PC-9 (cell line): ENCODE results near the gene NSG2. TPM values are rescaled to one million over a fixed set of nuclear protein-coding genes. Genes with fewer than 3 reads are reported as not detected.

Source experiments
- BruUV-seq: library from RNA; stranded (reverse); fragments of 400-500 nt; replicated peaks from 2 replicates; lab custom pipeline; 2021; lab: Mats Ljungman, UMichigan
- CTCF ChIA-PET: fragments of 300-600 bp; sonication (Branson Sonifier 250); formaldehyde crosslinking; loops from one replicate; lab custom pipeline; 2022; ENCODE audit warnings: antibody characterized with exemption; lab: Charles Lee
- POLR2A ChIA-PET: fragments of 300-600 bp; sonication (Branson Sonifier 250); formaldehyde crosslinking; loops from one replicate; lab custom pipeline; 2022; ENCODE audit warnings: antibody characterized with exemption; ENCODE audit not compliant: unreplicated experiment; lab: Charles Lee
- DNase-seq, 2 experiments: peaks; one replicate each; pipeline versions ENCODE4 v3.0.0 to v3.0.0-alpha.2; 2015 to 2022; ENCODE audit warnings: mixed read lengths in 1 of 2
- H2AFZ ChIP-seq: fragments of 200-600 bp; sonication (generic); 2 replicates; pipeline ENCODE4 v1.8.1; 2017; ENCODE audit warnings: antibody characterized with exemption
- H3F3A ChIP-seq: fragments of 200-600 bp; sonication (generic); 2 replicates; pipeline ENCODE4 v1.8.1; 2017; ENCODE audit warnings: antibody characterized with exemption, mild to moderate bottlenecking, low read depth; ENCODE audit not compliant: insufficient read depth
- H3K27ac ChIP-seq: fragments of 200-600 bp; sonication (generic); 2 replicates; pipeline ENCODE4 v1.6.1; 2016; ENCODE audit warnings: mixed run types
- H3K27me3 ChIP-seq: fragments of 200-600 bp; sonication (generic); 2 replicates; pipeline ENCODE4 v1.6.1; 2016; ENCODE audit warnings: low read depth, mixed run types; ENCODE audit not compliant: insufficient read depth
- H3K36me3 ChIP-seq: fragments of 200-600 bp; sonication (generic); 2 replicates; pipeline ENCODE4 v1.6.1; 2016; ENCODE audit warnings: low read depth, mixed run types
- H3K4me1 ChIP-seq: fragments of 200-600 bp; sonication (generic); replicated peaks from 2 replicates; pipeline ENCODE4 v1.6.1; 2016; ENCODE audit warnings: mixed run types; ENCODE audit not compliant: insufficient read depth
- H3K4me2 ChIP-seq: fragments of 200-600 bp; sonication (generic); 2 replicates; pipeline ENCODE4 v1.6.1; 2017; ENCODE audit warnings: mixed run types
- H3K4me3 ChIP-seq: fragments of 200-600 bp; sonication (generic); 2 replicates; pipeline ENCODE4 v1.6.1; 2016; ENCODE audit warnings: mixed run types
- H3K79me2 ChIP-seq: fragments of 200-600 bp; sonication (generic); 2 replicates; pipeline ENCODE4 v1.6.1; 2017; ENCODE audit warnings: low read depth, mixed run types
- H3K9me2 ChIP-seq: fragments of 200-600 bp; sonication (generic); 2 replicates; pipeline ENCODE4 v1.8.1; 2017; ENCODE audit warnings: mild to moderate bottlenecking; ENCODE audit not compliant: insufficient read depth
- H3K9me3 ChIP-seq: fragments of 200-600 bp; sonication (generic); 2 replicates; pipeline ENCODE4 v1.8.1; 2016; ENCODE audit warnings: low read depth; ENCODE audit not compliant: insufficient read depth
- H4K20me1 ChIP-seq: fragments of 200-600 bp; sonication (generic); 2 replicates; pipeline ENCODE4 v1.8.1; 2017; ENCODE audit not compliant: insufficient read depth
- EZH2 ChIP-seq: fragments of 200-600 bp; sonication (generic); IDR thresholded peaks from 2 replicates; pipeline ENCODE4 v1.8.0; 2017; ENCODE audit warnings: antibody characterized with exemption, low read depth
- intact Hi-C: fragments of 100-400 bp; cut with micrococcal nuclease; formaldehyde crosslinking; loops from one replicate; pipeline ENCODE4 v1.10.0; 2022; ENCODE audit not compliant: unreplicated experiment
- total RNA-seq: library from RNA; stranded (reverse); gene quantifications from 2 replicates; pipeline ENCODE4 v1.2.3, GENCODE V29; 2021
- TF ChIP-seq, protein P1 (sequence below): fragments of 200-600 bp; sonication (generic); conservative IDR thresholded peaks from 2 replicates; pipeline ENCODE4 v1.6.1; 2017; ENCODE audit warnings: mixed run types, antibody characterized with exemption, mild to moderate bottlenecking, moderate library complexity

NSG2 gene
- total RNA-seq, 1 experiment from 2014 or later, result not detected

- BruUV-seq, result no TSS peak
- no peaks in the 10 kb centered on the region; the same call in 1 of the 2 replicates for H4K20me1 ChIP-seq
- H3K9me3 ChIP-seq, result no peaks in the 10 kb centered on the region
- H3K9me2 ChIP-seq, result no peaks in the 10 kb centered on the region
- no peaks in the 10 kb centered on the region for H3K4me1 ChIP-seq
- TF ChIP-seq EZH2, result no peak
- TF ChIP-seq, protein P1, sequence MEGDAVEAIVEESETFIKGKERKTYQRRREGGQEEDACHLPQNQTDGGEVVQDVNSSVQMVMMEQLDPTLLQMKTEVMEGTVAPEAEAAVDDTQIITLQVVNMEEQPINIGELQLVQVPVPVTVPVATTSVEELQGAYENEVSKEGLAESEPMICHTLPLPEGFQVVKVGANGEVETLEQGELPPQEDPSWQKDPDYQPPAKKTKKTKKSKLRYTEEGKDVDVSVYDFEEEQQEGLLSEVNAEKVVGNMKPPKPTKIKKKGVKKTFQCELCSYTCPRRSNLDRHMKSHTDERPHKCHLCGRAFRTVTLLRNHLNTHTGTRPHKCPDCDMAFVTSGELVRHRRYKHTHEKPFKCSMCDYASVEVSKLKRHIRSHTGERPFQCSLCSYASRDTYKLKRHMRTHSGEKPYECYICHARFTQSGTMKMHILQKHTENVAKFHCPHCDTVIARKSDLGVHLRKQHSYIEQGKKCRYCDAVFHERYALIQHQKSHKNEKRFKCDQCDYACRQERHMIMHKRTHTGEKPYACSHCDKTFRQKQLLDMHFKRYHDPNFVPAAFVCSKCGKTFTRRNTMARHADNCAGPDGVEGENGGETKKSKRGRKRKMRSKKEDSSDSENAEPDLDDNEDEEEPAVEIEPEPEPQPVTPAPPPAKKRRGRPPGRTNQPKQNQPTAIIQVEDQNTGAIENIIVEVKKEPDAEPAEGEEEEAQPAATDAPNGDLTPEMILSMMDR, result no peak
- H3K27me3 ChIP-seq, result peaks cover 55% of the 10 kb centered on the region
- no peaks in the 10 kb centered on the region for H3K36me3 ChIP-seq
- no peak overlapping the region for H2AFZ ChIP-seq
- no peaks in the 10 kb centered on the region for H3K79me2 ChIP-seq
- no peak overlapping the region for H3K4me3 ChIP-seq
- intact Hi-C loops, result no loop called here
- no peak for DNase-seq
- no peak overlapping the region for H3K27ac ChIP-seq
- H3K4me2 ChIP-seq, result no peak overlapping the region
- H3F3A ChIP-seq, result no peaks in the 10 kb centered on the region
- ChIA-PET POLR2A (no interaction called here), CTCF (no interaction called here)
Observed at GRCh38 chr5:174134545-174134944, 89.0 kb downstream of the NSG2 start.

DNA sequence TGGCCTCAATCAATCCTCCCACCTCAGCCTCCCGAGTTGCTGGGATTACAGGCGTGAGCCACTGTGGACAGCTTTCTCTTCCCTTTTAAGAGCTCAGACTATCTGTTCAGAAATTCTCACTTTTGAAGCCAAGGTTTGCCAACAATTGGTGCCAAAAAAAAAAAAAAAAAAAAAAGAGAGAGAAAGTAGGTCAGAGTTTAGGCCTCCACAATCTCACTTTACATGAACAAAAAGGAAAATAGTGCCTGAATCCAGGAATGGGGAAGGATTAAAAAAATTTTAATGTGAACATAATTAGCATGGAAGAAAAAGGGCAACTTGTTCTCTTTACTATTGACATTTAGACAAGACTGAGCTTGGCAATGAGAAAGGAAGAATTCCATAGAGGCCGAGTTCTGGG lies 94.1 kb downstream of the NSG2 start:
- ChIA-PET CTCF (no interaction called here), POLR2A (no interaction called here)
- H3K27me3 ChIP-seq, result peaks cover 75% of the 10 kb centered on the region
- H4K20me1 ChIP-seq, result no peaks in the 10 kb centered on the region
- H3K36me3 ChIP-seq, result no peaks in the 10 kb centered on the region
- no peak for TF ChIP-seq EZH2
- TF ChIP-seq, protein P1, result no peak
- intact Hi-C loops, result no loop called here
- H3K79me2 ChIP-seq, result no peaks in the 10 kb centered on the region
- H3K4me1 ChIP-seq, result no peaks in the 10 kb centered on the region
- H3K9me3 ChIP-seq, result no peaks in the 10 kb centered on the region
- no peak overlapping the region for H3K4me3 ChIP-seq
- no peak overlapping the region for H3K27ac ChIP-seq
- no peak for DNase-seq
- H2AFZ ChIP-seq, result no peak overlapping the region
- no peaks in the 10 kb centered on the region for H3K9me2 ChIP-seq
- H3F3A ChIP-seq, result no peaks in the 10 kb centered on the region
- no peak overlapping the region for H3K4me2 ChIP-seq
- no TSS peak for BruUV-seq

GRCh38 chr5:174140452-174141020 lies 95.0 kb downstream of the NSG2 start:
- Histone ChIP-seq H3F3A (no peaks in the 10 kb centered on the region), H3K36me3 (no peaks in the 10 kb centered on the region), H3K9me2 (no peaks in the 10 kb centered on the region), H3K4me1 (no peaks in the 10 kb centered on the region), H3K27me3 (peaks cover 80% of the 10 kb centered on the region), H4K20me1 (no peaks in the 10 kb centered on the region), H3K27ac (no peak overlapping the region), H3K4me2 (no peak overlapping the region), H2AFZ (no peak overlapping the region), H3K79me2 (no peaks in the 10 kb centered on the region), H3K4me3 (no peak overlapping the region), H3K9me3 (no peaks in the 10 kb centered on the region)
- ChIA-PET CTCF (no interaction called here), POLR2A (no interaction called here)
- no peak for TF ChIP-seq EZH2
- TF ChIP-seq, protein P1, result no peak
- DNase-seq, result no peak
- no TSS peak for BruUV-seq
- intact Hi-C loops, result no loop called here
